Ovary (tissue), 3 donors: ENCODE results near the gene NOTCH4.

Experiments
- EP300 ChIP-seq: sonication (generic); formaldehyde crosslinking; IDR thresholded peaks from one replicate; pipeline ENCODE4 v1.6.1; 2017; ENCODE audit warnings: antibody characterized with exemption
- POLR2A ChIP-seq: fragments of 450-650 bp; IDR thresholded peaks from one replicate; pipeline ENCODE4 v1.6.1; 2017; ENCODE audit warnings: antibody characterized with exemption, mild to moderate bottlenecking, moderate library complexity
- TF ChIP-seq, protein P1 (sequence below), 3 donors: fragments of 450-650 bp in 2 of 3; fragments of 200-600 bp in 1 of 3; IDR thresholded peaks; one replicate each; pipeline versions ENCODE4 v1.5.1 to v1.8.0; 2016 to 2022; ENCODE audit warnings: antibody characterized with exemption in 3 of 3, mild to moderate bottlenecking in 1 of 3
- donor health status: DM: no; HTN: no; CAD: no.

DNA sequence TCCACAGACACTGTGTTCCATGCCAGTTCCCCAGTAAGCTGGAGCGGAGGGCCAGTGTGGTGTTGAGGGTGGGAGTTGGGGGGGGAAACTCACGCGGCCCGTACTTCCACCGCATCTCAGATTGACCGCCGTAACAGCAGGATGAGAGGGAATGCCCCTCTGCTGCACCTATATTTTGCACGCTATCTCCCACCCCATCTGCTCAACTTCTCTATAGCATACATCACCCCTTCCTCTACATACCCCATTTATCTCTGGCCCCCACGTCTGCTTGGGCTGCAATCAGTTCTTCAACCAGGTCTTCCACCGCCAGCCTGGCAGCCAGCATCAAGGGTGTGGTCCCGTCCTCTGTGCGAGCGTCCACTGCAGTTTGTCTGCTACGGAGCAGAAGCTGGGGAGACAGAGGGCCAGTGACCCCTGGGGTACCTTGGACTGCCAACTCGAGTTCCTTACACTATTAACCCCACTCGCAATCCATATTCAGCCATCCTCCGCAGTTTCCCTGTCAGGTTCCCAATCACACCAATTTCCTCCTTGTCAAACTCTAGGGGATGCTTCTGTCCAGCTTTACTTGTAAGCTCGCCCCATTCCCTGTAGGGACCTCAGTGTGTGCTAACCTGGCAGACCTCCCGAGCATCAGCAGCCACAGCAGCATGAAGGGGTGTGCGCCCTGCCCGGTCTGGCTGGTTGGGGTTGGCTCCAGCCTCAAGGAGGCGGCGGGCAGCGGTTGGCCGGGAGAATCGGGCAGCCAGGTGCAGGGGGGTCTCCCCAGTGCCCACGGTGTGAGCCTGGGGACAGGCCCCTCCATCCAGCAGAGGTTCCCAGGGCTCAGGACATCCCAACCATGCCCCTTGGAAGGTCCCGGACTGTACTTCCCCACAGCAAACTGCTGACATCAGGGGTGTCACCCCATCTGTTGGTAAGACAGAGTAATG, 26.9 kb downstream of the NOTCH4 start:
- TF ChIP-seq POLR2A (no peak), EP300 (no peak)
- TF ChIP-seq, protein P1, sequence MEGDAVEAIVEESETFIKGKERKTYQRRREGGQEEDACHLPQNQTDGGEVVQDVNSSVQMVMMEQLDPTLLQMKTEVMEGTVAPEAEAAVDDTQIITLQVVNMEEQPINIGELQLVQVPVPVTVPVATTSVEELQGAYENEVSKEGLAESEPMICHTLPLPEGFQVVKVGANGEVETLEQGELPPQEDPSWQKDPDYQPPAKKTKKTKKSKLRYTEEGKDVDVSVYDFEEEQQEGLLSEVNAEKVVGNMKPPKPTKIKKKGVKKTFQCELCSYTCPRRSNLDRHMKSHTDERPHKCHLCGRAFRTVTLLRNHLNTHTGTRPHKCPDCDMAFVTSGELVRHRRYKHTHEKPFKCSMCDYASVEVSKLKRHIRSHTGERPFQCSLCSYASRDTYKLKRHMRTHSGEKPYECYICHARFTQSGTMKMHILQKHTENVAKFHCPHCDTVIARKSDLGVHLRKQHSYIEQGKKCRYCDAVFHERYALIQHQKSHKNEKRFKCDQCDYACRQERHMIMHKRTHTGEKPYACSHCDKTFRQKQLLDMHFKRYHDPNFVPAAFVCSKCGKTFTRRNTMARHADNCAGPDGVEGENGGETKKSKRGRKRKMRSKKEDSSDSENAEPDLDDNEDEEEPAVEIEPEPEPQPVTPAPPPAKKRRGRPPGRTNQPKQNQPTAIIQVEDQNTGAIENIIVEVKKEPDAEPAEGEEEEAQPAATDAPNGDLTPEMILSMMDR (IDR thresholded peaks at IDR 0.05) = no peak
